ENCODE results near the gene OR4D2. TPM values are rescaled to one million over a fixed set of nuclear protein-coding genes. Genes with fewer than 3 reads are reported as not detected.

The OR4D2 gene
- total and polyA plus RNA-seq, 2 of the 8 experiments (the other 6 are each of a cell fraction or from before 2014, with no cell fraction given): not detected

GRCh38 chr17:58219007-58219788 is 52.4 kb downstream of the OR4D2 start, which contains the start of gene MKS1:
TSS of gene MKS1 (minus strand) at chr17:58219255. CDS start at chr17:58219230, 25 bp downstream.
- H2AK5ac ChIP-seq (ENCODE audit: low read depth, low read length): no peak within 1 kb of the TSS
- no peak within 1 kb of the TSS for H3K27ac ChIP-seq (ENCODE audit: low read depth, low read length)
- peaks cover 5% of the 10 kb centered on the region; the same call in 1 of the 2 replicates for H3K23me2 ChIP-seq (ENCODE audit: low read depth, low read length)
- H2BK12ac ChIP-seq (ENCODE audit: low read depth, low read length): no peak within 1 kb of the TSS
- peak within 1 kb of the TSS; percentile 42 to 67 (median 58) for H3K9ac ChIP-seq (replicated peaks in 1 of 4; ENCODE audit: extremely low read depth in 1 of 4, low read depth in 3 of 4, low read length in 3 of 4)
- no peak within 1 kb of the TSS for H3K56ac ChIP-seq (replicated peaks; ENCODE audit: insufficient read length, low read depth, low read length)
- no peak within 1 kb of the TSS for H3K14ac ChIP-seq (ENCODE audit: insufficient read length)
- H3K36me3 ChIP-seq (ENCODE audit: control insufficient read depth in 2 of 4, insufficient read depth in 4 of 4, low read length in 3 of 4): peaks cover 0 to 4% (median 0%) of the 10 kb centered on the region in 4 experiments; a peak in 1 of 8 replicates
- peak; percentile 84 to 97 for DNase-seq (ENCODE audit: low read depth in 1 of 2, low spot score in 2 of 2)
- H3K9me3 ChIP-seq (ENCODE audit: insufficient read depth in 2 of 2, low read depth in 1 of 2, low read length in 1 of 2): no peaks in the 10 kb centered on the region
- peak within 1 kb of the TSS; percentile 96 for H2AFZ ChIP-seq (ENCODE audit: low read length)
- H4K20me1 ChIP-seq (replicated peaks in 1 of 2; ENCODE audit: control insufficient read depth in 1 of 2, insufficient read depth in 2 of 2, low read length in 2 of 2): no peaks in the 10 kb centered on the region
- 6% methylated on average over 53 of the region's 56 CpGs; no CpG with 5 or more reads in 1 of the 2 experiments for WGBS, 2 experiments (ENCODE audit: extremely low coverage in 1 of 2, insufficient coverage in 1 of 2, insufficient read length in 1 of 2, insufficient replicate concordance in 2 of 2, low coverage in 1 of 2, low lambda C conversion rate in 2 of 2, missing lambda C conversion rate in 1 of 2)
- H2BK15ac ChIP-seq (ENCODE audit: low read length): no peak within 1 kb of the TSS
- peak within 1 kb of the TSS; percentile 31 for H4K5ac ChIP-seq (ENCODE audit: insufficient read length, low read depth, low read length)
- H3K4me2 ChIP-seq (ENCODE audit: insufficient read depth in 1 of 2, low read depth in 2 of 2, low read length in 2 of 2): peak within 1 kb of the TSS; percentile 65 to 84
- H3K79me1 ChIP-seq (ENCODE audit: low read depth, low read length): no peaks in the 10 kb centered on the region
- FAIRE-seq: no peak
- peaks cover 0 to 3% (median 0%) of the 10 kb centered on the region in 4 experiments; a peak in 2 of 7 replicates for H3K4me1 ChIP-seq (replicated peaks in 1 of 4; ENCODE audit: control insufficient read depth in 3 of 4, insufficient read depth in 4 of 4, low read length in 3 of 4)
- no peak within 1 kb of the TSS for H2BK20ac ChIP-seq (ENCODE audit: low read length)
- peak within 1 kb of the TSS; percentile 50 to 91 (median 81) for H3K4me3 ChIP-seq (ENCODE audit: extremely low read depth in 1 of 4, insufficient read depth in 2 of 4, low read depth in 3 of 4, low read length in 4 of 4)
- POLR2A ChIA-PET (ENCODE audit: partially characterized antibody): interaction anchor here (0.8 to 2.2 kb wide), 5 partner anchors 9 to 295 kb away, joined by 3 to 7 read pairs (median 4); partner anchors contain the start of gene MTMR4
- no peak within 1 kb of the TSS for H3K18ac ChIP-seq (ENCODE audit: extremely low read depth, low read length)
- H2BK120ac ChIP-seq (replicated peaks; ENCODE audit: low read depth, low read length): no peak within 1 kb of the TSS
- H4K8ac ChIP-seq (ENCODE audit: extremely low read depth, insufficient read depth, low read length): peak within 1 kb of the TSS; percentile 47; the same call in 1 of the 2 replicates
- H4K91ac ChIP-seq (replicated peaks; ENCODE audit: insufficient read length, low read length): peak within 1 kb of the TSS; percentile 48
- no peak within 1 kb of the TSS for H3K23ac ChIP-seq (ENCODE audit: insufficient read length)
- CTCF ChIA-PET (ENCODE audit: partially characterized antibody): interaction anchor here (0.5 to 13.2 kb wide), 11 partner anchors 9 to 930 kb away, joined by 3 to 127 read pairs (median 4); partner anchors contain the start of gene LPO
- H3K4ac ChIP-seq (replicated peaks; ENCODE audit: insufficient read length, low read depth, low read length): no peak within 1 kb of the TSS
- H3K79me2 ChIP-seq (ENCODE audit: control insufficient read depth in 1 of 2, insufficient read depth in 2 of 2, low read length in 2 of 2): no peaks in the 10 kb centered on the region
- H2BK5ac ChIP-seq (ENCODE audit: low read depth, low read length): no peak within 1 kb of the TSS
- no peaks in the 10 kb centered on the region for H3K27me3 ChIP-seq (replicated peaks in 1 of 4; ENCODE audit: control insufficient read depth in 3 of 4, extremely low read depth in 1 of 4, insufficient read depth in 3 of 4, low read length in 3 of 4)
- TF ChIP-seq EZH2 (IDR thresholded peaks at IDR 0.05; ENCODE audit: low read depth, low read length, severe bottlenecking): no peak
- TF ChIP-seq, protein P1, sequence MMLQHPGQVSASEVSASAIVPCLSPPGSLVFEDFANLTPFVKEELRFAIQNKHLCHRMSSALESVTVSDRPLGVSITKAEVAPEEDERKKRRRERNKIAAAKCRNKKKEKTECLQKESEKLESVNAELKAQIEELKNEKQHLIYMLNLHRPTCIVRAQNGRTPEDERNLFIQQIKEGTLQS (IDR thresholded peaks at IDR 0.05; ENCODE audit: insufficient read depth, low read depth, low read length): peak; percentile 76
- no peak for TF ChIP-seq TAF7 (optimal IDR thresholded peaks at IDR 0.05; ENCODE audit: borderline replicate concordance, low read depth, low read length)
- TF ChIP-seq KDM1A (IDR thresholded peaks at IDR 0.05; ENCODE audit: borderline replicate concordance, low read length): no peak
- TF ChIP-seq KDM5A (IDR thresholded peaks at IDR 0.05; ENCODE audit: low read length): peak; percentile 95
- no peak for TF ChIP-seq TCF12 (IDR thresholded peaks at IDR 0.05; ENCODE audit: low read depth, low read length)
